GM12878 (cell line): ENCODE results near the gene NUDT3.

Experiments used
- ESRRA ChIP-seq: IDR thresholded peaks from 2 replicates; pipeline ENCODE4 v1.6.1; 2012; ENCODE audit warnings: mild to moderate bottlenecking, low read length, improper control_type of control experiment
- EZH2 ChIP-seq: IDR thresholded peaks from 2 replicates; pipeline ENCODE4 v1.6.1; 2012; ENCODE audit warnings: low read depth, mild to moderate bottlenecking, control low read depth, inconsistent platforms, low read length, borderline replicate concordance; ENCODE audit not compliant: control insufficient read depth
- FOS ChIP-seq: IDR thresholded peaks from 3 replicates; pipeline ENCODE4 v1.6.1; 2011; ENCODE audit warnings: borderline replicate concordance; ENCODE audit not compliant: insufficient read length; ENCODE audit errors: extremely low read depth
- FOXM1 ChIP-seq: IDR thresholded peaks from 2 replicates; pipeline ENCODE4 v1.6.1; 2012; ENCODE audit warnings: low read depth, mild to moderate bottlenecking, inconsistent platforms, low read length, moderate library complexity
- POLR2AphosphoS5 ChIP-seq: IDR thresholded peaks from 2 replicates; pipeline ENCODE4 v1.6.1; 2011; ENCODE audit warnings: mild to moderate bottlenecking, low read length, inconsistent platforms
- RAD21 ChIP-seq: IDR thresholded peaks from 2 replicates; pipeline ENCODE4 v1.6.1; 2011; ENCODE audit warnings: mild to moderate bottlenecking, low read depth, low read length, moderate library complexity; ENCODE audit not compliant: insufficient read depth
- SMC3 ChIP-seq: IDR thresholded peaks from 2 replicates; pipeline ENCODE4 v1.6.1; 2011; ENCODE audit warnings: low read length, improper control_type of control experiment, borderline replicate concordance
- YBX1 ChIP-seq: fragments of 450-650 bp; IDR thresholded peaks from 2 replicates; pipeline ENCODE4 v1.6.1; 2016; ENCODE audit warnings: antibody characterized with exemption
- TF ChIP-seq, protein P1 (sequence below), 3 experiments: IDR thresholded peaks in 2 of 3; conservative IDR thresholded peaks in 1 of 3; 2 replicates each; pipeline ENCODE4 v1.5.1; 2011; ENCODE audit warnings: low read depth in 3 of 3, low read length in 3 of 3, mild to moderate bottlenecking in 3 of 3, control low read depth in 2 of 3, moderate library complexity in 2 of 3, inconsistent platforms in 1 of 3, mixed read lengths in 1 of 3; ENCODE audit not compliant: control insufficient read depth in 2 of 3, insufficient read depth in 1 of 3; ENCODE audit errors: extremely low read depth in 1 of 3

DNA sequence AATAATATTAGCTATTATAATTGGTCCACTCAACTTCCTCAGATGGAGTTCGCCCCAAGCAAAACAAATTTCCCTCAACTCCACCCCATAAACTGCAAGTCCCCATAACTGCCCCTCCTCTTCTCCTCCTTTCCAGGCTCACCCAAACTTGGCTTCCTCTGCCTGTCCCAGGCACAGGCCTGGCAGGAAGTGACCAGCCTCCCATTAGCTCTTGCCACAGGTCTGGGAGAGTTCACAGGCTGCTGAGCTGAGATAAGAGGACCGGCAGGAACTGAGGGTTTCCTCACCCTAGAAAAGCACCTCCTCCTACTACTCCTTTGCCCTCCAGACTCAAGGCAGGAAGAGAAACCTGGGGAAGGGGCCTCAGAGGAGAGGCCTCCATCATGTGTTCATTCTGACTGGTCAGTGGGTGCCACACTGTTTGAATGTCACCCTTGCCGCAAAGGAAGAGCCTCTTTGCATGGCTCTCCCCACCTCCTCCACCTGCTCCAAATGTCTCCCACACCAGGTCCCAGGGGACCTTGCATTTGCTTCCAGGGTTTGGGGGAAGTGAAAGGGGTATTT, 119.1 kb downstream of the NUDT3 start:
- no peak for TF ChIP-seq EZH2
- TF ChIP-seq FOXM1: no peak
- TF ChIP-seq ESRRA: no peak
- TF ChIP-seq, protein P1, sequence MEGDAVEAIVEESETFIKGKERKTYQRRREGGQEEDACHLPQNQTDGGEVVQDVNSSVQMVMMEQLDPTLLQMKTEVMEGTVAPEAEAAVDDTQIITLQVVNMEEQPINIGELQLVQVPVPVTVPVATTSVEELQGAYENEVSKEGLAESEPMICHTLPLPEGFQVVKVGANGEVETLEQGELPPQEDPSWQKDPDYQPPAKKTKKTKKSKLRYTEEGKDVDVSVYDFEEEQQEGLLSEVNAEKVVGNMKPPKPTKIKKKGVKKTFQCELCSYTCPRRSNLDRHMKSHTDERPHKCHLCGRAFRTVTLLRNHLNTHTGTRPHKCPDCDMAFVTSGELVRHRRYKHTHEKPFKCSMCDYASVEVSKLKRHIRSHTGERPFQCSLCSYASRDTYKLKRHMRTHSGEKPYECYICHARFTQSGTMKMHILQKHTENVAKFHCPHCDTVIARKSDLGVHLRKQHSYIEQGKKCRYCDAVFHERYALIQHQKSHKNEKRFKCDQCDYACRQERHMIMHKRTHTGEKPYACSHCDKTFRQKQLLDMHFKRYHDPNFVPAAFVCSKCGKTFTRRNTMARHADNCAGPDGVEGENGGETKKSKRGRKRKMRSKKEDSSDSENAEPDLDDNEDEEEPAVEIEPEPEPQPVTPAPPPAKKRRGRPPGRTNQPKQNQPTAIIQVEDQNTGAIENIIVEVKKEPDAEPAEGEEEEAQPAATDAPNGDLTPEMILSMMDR (IDR thresholded peaks at IDR 0.05 in 2 of 3, conservative IDR thresholded peaks at IDR 0.05 in 1 of 3; ENCODE audit: control insufficient read depth in 2 of 3, extremely low read depth in 1 of 3, insufficient read depth in 1 of 3, low read depth in 3 of 3, low read length in 3 of 3): no peak
- no peak for TF ChIP-seq RAD21
- no peak for TF ChIP-seq FOS
- no peak for TF ChIP-seq POLR2AphosphoS5
- TF ChIP-seq YBX1: no peak
- TF ChIP-seq SMC3: no peak
